GM21737 (cell line): ENCODE results near the gene SHKBP1.

ENCODE experiments used
- ATAC-seq: cut with Tn5 transposase; IDR thresholded peaks from one replicate; pipeline ENCODE4 v1.9.1; 2021; ENCODE audit warnings: mild to moderate bottlenecking, moderate library complexity; ENCODE audit not compliant: unreplicated experiment

The SHKBP1 gene

GRCh38 chr19:40632311-40633036, 55.8 kb downstream of the SHKBP1 start:
- no peak for ATAC-seq

- ATAC-seq = no peak
Observed at GRCh38 chr19:40633207-40633606, 56.5 kb downstream of the SHKBP1 start.

- no peak for ATAC-seq
Observed at GRCh38 chr19:40638327-40638726, 61.7 kb downstream of the SHKBP1 start.

- no peak for ATAC-seq
Observed at GRCh38 chr19:40639638-40639982, 62.9 kb downstream of the SHKBP1 start.

- ATAC-seq = no peak
Observed at GRCh38 chr19:40640744-40641143, 64.1 kb downstream of the SHKBP1 start.
